ENCODE measurements around the gene ORAI2.

The ORAI2 gene

DNA sequence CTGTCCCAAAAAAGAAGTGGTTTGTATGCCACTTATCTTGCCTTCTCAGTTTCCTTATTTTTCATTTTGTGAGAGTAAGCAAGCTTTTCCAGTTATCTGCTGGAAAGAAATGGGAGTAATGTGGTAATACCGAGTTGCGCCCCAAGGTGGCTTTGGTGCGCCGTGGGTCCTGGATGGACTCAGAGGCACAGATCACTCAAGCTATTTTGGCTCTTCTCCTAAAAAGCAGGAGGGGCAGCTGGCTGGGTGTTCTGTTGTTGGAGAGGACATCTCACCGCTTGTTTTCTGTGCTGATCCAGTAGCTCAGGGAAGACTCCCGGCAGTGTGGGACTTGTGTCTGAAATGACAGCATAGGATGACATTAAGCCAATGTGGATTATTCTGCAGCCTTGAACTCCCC is 20.8 kb upstream of the ORAI2 start:
- TF ChIP-seq, protein P1, sequence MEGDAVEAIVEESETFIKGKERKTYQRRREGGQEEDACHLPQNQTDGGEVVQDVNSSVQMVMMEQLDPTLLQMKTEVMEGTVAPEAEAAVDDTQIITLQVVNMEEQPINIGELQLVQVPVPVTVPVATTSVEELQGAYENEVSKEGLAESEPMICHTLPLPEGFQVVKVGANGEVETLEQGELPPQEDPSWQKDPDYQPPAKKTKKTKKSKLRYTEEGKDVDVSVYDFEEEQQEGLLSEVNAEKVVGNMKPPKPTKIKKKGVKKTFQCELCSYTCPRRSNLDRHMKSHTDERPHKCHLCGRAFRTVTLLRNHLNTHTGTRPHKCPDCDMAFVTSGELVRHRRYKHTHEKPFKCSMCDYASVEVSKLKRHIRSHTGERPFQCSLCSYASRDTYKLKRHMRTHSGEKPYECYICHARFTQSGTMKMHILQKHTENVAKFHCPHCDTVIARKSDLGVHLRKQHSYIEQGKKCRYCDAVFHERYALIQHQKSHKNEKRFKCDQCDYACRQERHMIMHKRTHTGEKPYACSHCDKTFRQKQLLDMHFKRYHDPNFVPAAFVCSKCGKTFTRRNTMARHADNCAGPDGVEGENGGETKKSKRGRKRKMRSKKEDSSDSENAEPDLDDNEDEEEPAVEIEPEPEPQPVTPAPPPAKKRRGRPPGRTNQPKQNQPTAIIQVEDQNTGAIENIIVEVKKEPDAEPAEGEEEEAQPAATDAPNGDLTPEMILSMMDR (IDR thresholded peaks at IDR 0.05; ENCODE audit: control extremely low read depth, extremely low read depth, low read depth, missing control alignments): peak; percentile 46
- CTCF ChIA-PET: interaction anchor here (0.7 to 2.9 kb wide), 16 partner anchors 8 to 54 kb away, joined by 3 to 19 read pairs (median 6); partner anchors contain the start of genes ALKBH4 and PRKRIP1
- POLR2A ChIA-PET: no interaction called here
- DNase-seq (ENCODE audit: extremely low spot score): no peak

DNA sequence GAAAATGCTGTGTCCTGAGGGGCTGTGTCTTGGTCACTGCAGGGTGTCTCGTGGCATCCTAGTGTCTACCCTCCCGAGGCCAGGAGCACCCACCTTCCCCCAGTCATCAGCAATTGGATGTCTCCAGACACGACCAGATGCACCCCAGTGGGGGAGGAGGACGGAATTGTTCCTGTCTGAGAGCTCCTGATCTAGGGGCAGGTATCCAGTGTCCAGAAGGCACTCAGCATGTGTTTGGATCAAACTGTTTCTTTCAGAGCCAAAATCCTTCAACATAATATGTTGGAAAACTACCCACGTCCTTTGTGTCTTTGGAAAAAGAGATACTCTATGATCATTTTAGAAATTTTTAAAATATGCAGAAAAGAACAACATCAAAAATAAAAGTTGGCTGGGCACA is 20.3 kb upstream of the ORAI2 start:
- ChIA-PET CTCF (interaction anchor here (0.7 to 2.9 kb wide), 15 partner anchors 9 to 54 kb away, joined by 3 to 19 read pairs (median 6); partner anchors contain the start of genes ALKBH4 and PRKRIP1), POLR2A (no interaction called here)
- TF ChIP-seq, protein P1 (IDR thresholded peaks at IDR 0.05; ENCODE audit: control extremely low read depth, extremely low read depth, low read depth, missing control alignments): no peak
- DNase-seq (ENCODE audit: extremely low spot score): no peak

DNA sequence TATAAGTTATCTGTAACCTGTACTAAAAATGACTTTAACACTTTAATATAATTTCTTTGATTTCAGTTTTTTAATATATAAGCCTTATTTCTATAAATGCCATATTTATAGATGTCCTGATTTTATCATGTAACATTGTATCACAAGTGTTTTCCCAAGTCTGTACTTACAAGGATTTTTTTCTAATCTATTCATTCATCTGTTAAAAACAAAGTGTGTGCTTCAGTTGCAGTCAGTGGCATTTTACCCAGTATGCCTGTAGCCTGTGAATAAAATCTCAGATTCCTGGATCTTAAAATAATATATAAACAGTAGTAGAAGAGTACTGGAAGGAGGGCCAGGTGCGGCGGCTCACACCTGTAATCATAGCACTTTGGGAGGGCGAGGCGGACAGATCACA is 19.8 kb upstream of the ORAI2 start:
- DNase-seq (ENCODE audit: extremely low spot score): no peak
- TF ChIP-seq, protein P1 (IDR thresholded peaks at IDR 0.05; ENCODE audit: control extremely low read depth, extremely low read depth, low read depth, missing control alignments): no peak
- ChIA-PET CTCF (interaction anchor here (1.2 to 3.7 kb wide), 6 partner anchors 9 to 53 kb away, joined by 4 to 19 read pairs (median 9); no protein-coding TSS in a partner anchor), POLR2A (no interaction called here)

DNA sequence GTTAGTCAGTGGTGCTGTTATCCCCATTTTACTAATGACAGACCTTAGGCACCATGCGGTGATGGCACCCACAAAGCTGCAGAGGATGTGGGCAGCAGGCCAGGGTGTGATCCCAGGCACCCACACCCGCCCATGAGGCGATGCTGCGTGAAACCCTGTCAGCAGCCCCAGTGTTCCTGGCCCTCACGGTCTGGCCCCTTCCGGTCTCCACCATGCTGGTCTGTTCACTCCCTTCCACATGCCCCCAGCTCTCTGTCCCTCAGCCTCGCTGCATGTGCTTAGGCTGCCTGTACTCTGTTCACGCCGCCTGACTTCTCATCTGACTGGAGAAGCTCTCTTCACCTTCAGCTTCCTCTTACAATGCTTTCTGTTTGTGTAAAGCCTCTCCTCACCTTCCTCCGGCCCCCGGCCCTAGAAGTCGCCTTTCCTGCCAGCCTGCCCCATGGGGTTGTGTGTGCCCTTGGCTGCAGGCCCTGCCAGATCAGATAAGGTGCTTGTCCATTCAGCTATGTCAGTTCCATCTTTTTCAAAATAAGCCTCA is 17.6 kb upstream of the ORAI2 start:
- TF ChIP-seq, protein P1 (IDR thresholded peaks at IDR 0.05; ENCODE audit: control extremely low read depth, extremely low read depth, low read depth, missing control alignments): no peak
- ChIA-PET POLR2A (interaction anchor here (0.9 to 1.4 kb wide), 3 partner anchors 9 to 52 kb away, joined by 3 to 6 read pairs (median 3); no protein-coding TSS in a partner anchor), CTCF (interaction anchor here (1.2 to 4.5 kb wide), 4 partner anchors 10 to 35 kb away, joined by 3 to 34 read pairs (median 11); no protein-coding TSS in a partner anchor)
- DNase-seq (ENCODE audit: extremely low spot score): peak; percentile 63

DNA sequence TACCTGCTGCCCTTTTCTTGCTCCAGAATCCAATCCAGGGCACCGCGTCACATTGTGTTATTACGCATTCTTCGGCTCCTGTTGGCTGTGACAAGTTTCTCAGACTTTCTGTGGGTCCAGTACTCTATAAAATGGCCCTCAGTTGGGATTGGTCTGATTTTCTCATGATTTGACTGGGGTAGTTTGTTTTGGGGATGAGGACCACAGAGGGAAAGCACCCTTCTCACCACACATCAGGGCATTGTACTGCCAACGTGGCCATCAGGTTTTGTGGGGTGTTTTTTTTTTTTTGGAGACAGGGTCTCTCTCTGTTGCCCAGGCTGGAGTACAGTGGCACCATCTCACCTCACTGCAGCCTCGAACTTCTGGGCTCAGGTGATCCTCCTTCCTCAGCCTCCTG is 17.0 kb upstream of the ORAI2 start:
- CTCF ChIA-PET: interaction anchor here (1.2 to 4.5 kb wide), 4 partner anchors 9 to 34 kb away, joined by 3 to 34 read pairs (median 11); no protein-coding TSS in a partner anchor
- DNase-seq (ENCODE audit: extremely low spot score): no peak
- TF ChIP-seq, protein P1 (IDR thresholded peaks at IDR 0.05; ENCODE audit: control extremely low read depth, extremely low read depth, low read depth, missing control alignments): no peak
- POLR2A ChIA-PET: interaction anchor here (0.9 to 1.4 kb wide), 3 partner anchors 9 to 51 kb away, joined by 3 to 6 read pairs (median 3); no protein-coding TSS in a partner anchor

DNA sequence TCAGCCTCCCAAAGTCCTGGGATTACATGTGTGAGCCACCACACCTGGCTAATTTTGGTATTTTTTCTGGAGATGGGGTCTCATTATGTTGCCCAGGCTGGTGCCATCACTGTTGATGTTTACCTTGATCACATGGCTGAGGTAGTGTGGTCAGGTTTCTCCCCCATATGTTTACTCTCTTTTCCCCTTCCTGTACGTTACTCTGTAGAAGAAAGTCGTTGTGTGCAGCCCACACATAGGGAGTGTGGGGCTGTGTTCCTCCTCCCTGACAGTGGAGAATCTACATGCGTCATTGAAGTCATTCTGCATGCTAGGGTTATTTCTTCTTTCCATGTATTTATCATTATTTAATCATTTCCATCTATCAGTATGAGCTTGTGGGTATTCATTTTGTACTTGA is 16.3 kb upstream of the ORAI2 start:
- DNase-seq (ENCODE audit: extremely low spot score): no peak
- POLR2A ChIA-PET: no interaction called here
- CTCF ChIA-PET: interaction anchor here (0.9 to 4.5 kb wide), 5 partner anchors 8 to 32 kb away, joined by 3 to 34 read pairs (median 11); no protein-coding TSS in a partner anchor
- TF ChIP-seq, protein P1 (IDR thresholded peaks at IDR 0.05; ENCODE audit: control extremely low read depth, extremely low read depth, low read depth, missing control alignments): no peak
